ENCODE data around the gene XPO5.

- TF ChIP-seq FOS (IDR thresholded peaks at IDR 0.05; ENCODE audit: low read depth, low read length) (no peak), USF2 (IDR thresholded peaks at IDR 0.05; ENCODE audit: low read depth, low read length) (no peak), POLR2A (IDR thresholded peaks at IDR 0.05; ENCODE audit: low read depth, low read length) (no peak), CTCF (conservative IDR thresholded peaks at IDR 0.05; ENCODE audit: low read depth, low read length) (no peak), CEBPB (IDR thresholded peaks at IDR 0.05; ENCODE audit: low read depth, low read length) (no peak), RCOR1 (IDR thresholded peaks at IDR 0.05; ENCODE audit: insufficient replicate concordance, low read length) (no peak), SMC3 (IDR thresholded peaks at IDR 0.05; ENCODE audit: low read depth, low read length) (no peak), RFX5 (IDR thresholded peaks at IDR 0.05; ENCODE audit: low read depth, low read length) (no peak), RAD21 (IDR thresholded peaks at IDR 0.05; ENCODE audit: low read length) (no peak), BHLHE40 (IDR thresholded peaks at IDR 0.05; ENCODE audit: low read depth, low read length) (no peak), ELK1 (IDR thresholded peaks at IDR 0.05; ENCODE audit: borderline replicate concordance, low read depth, low read length) (no peak), MAFK (IDR thresholded peaks at IDR 0.05; ENCODE audit: low read depth, low read length) (no peak)
Observed at GRCh38 chr6:43572015-43572414, 3.8 kb downstream of the XPO5 start.
